HepG2 (cell line): ENCODE measurements around the gene GTF2H4. TPM values are rescaled to one million over a fixed set of nuclear protein-coding genes. Genes with fewer than 3 reads are reported as not detected.

ENCODE experiments used
- FOXK1 ChIP-seq: sonication (generic); formaldehyde crosslinking; IDR thresholded peaks from 2 replicates; pipeline ENCODE4 v1.4.0; 2020; ENCODE audit warnings: low read depth, missing genetic modification reagents, borderline replicate concordance
- FOXM1 ChIP-seq: sonication (generic); formaldehyde crosslinking; IDR thresholded peaks from 2 replicates; pipeline ENCODE4 v1.5.0; 2020; ENCODE audit warnings: missing genetic modification reagents
- JUN ChIP-seq: sonication (generic); formaldehyde crosslinking; IDR thresholded peaks from 2 replicates; pipeline ENCODE4 v1.4.0; 2020; ENCODE audit warnings: mild to moderate bottlenecking, missing genetic modification reagents
- KDM2A ChIP-seq: sonication (generic); formaldehyde crosslinking; IDR thresholded peaks from 2 replicates; pipeline ENCODE4 v1.4.0; 2020; ENCODE audit warnings: low read depth, missing genetic modification reagents, borderline replicate concordance
- KDM5A ChIP-seq: fragments of 200-600 bp; sonication (generic); IDR thresholded peaks from 2 replicates; pipeline ENCODE4 v1.7.0; 2018; ENCODE audit warnings: antibody characterized with exemption, mild to moderate bottlenecking, low read length, borderline replicate concordance
- RFX5 ChIP-seq: IDR thresholded peaks from 2 replicates; pipeline ENCODE4 v1.6.1; 2011; ENCODE audit warnings: low read depth, low read length, improper control_type of control experiment
- RFXAP ChIP-seq: sonication (generic); formaldehyde crosslinking; IDR thresholded peaks from 2 replicates; pipeline ENCODE4 v1.4.0; 2020; ENCODE audit warnings: missing genetic modification reagents, borderline replicate concordance
- SIN3A ChIP-seq: IDR thresholded peaks from 2 replicates; pipeline ENCODE4 v1.6.1; 2011; ENCODE audit warnings: low read depth, mild to moderate bottlenecking, control low read depth, low read length, borderline replicate concordance
- TOPORS ChIP-seq: sonication (generic); formaldehyde crosslinking; IDR thresholded peaks from 2 replicates; pipeline ENCODE4 v1.8.0; 2023; ENCODE audit warnings: mild to moderate bottlenecking, missing genetic modification reagents
- U2AF1 ChIP-seq: fragments of 200-400 bp; formaldehyde crosslinking; optimal IDR thresholded peaks from 2 replicates; pipeline ENCODE3; 2017; ENCODE audit warnings: mild to moderate bottlenecking, low read depth, low read length
- ZBTB1 ChIP-seq: sonication (generic); formaldehyde crosslinking; IDR thresholded peaks from 2 replicates; pipeline ENCODE4 v1.4.0; 2020; ENCODE audit warnings: missing genetic modification reagents, borderline replicate concordance
- ZMAT3 ChIP-seq: sonication (generic); formaldehyde crosslinking; conservative IDR thresholded peaks from 2 replicates; pipeline ENCODE4 v1.7.0; 2021; ENCODE audit warnings: missing genetic modification reagents
- ZNF296 ChIP-seq: sonication (generic); formaldehyde crosslinking; conservative IDR thresholded peaks from 2 replicates; pipeline ENCODE4 v1.5.0; 2020; ENCODE audit warnings: mild to moderate bottlenecking, missing genetic modification reagents
- ZNF432 ChIP-seq: sonication (generic); formaldehyde crosslinking; IDR thresholded peaks from 2 replicates; pipeline ENCODE4 v1.5.0; 2020; ENCODE audit warnings: missing genetic modification reagents, mild to moderate bottlenecking, borderline replicate concordance
- ZNF724P ChIP-seq: sonication (generic); formaldehyde crosslinking; IDR thresholded peaks from 2 replicates; pipeline ENCODE4 v1.8.0; 2022; ENCODE audit warnings: missing genetic modification reagents, borderline replicate concordance
- ZSCAN29 ChIP-seq: sonication (generic); formaldehyde crosslinking; conservative IDR thresholded peaks from 2 replicates; pipeline ENCODE4 v1.4.0; 2020; ENCODE audit warnings: mild to moderate bottlenecking, missing genetic modification reagents
- polyA plus RNA-seq, 8 experiments: library from polyadenylated mRNA; depleted of rRNA in 3 of 8; stranded (reverse) in 7 of 8; unstranded in 1 of 8; fragments of >200 nt; fragmentation: Illumina TruSeq in 4 of 8; extraction: Trizol in 4 of 8; gene quantifications; 2 replicates each; pipeline versions ENCODE4 v1.2.1 to v1.2.3, GENCODE V29; 2011 to 2016; ENCODE audit warnings: low read depth in 4 of 8, missing spikeins in 1 of 8, mixed read lengths in 1 of 8; ENCODE audit not compliant: insufficient read depth in 1 of 8
- total RNA-seq, 5 experiments: library from RNA; depleted of rRNA; stranded (reverse); fragments of >200 nt; fragmentation: Illumina TruSeq; extraction: Trizol; gene quantifications; 2 replicates each; pipeline ENCODE4 v1.2.3, GENCODE V29; 2016; ENCODE audit warnings: low read depth in 1 of 5
- TF ChIP-seq, protein P1 (sequence below): sonication (generic); formaldehyde crosslinking; IDR thresholded peaks from 2 replicates; pipeline ENCODE4 v1.5.0; 2020; ENCODE audit warnings: missing genetic modification reagents, mild to moderate bottlenecking, borderline replicate concordance
- TF ChIP-seq, protein P2 (sequence below): sonication (generic); formaldehyde crosslinking; IDR thresholded peaks from 2 replicates; pipeline ENCODE4 v1.4.0; 2020; ENCODE audit warnings: missing genetic modification reagents
- TF ChIP-seq, protein P3 (sequence below): sonication (generic); formaldehyde crosslinking; IDR thresholded peaks from 2 replicates; pipeline ENCODE4 v1.4.0; 2020; ENCODE audit warnings: missing genetic modification reagents, borderline replicate concordance

GTF2H4 gene
- total and polyA plus RNA-seq, 2 of the 13 experiments (the other 11 are each of a cell fraction or from before 2014, with no cell fraction given): 15.9 to 49.3 TPM

DNA sequence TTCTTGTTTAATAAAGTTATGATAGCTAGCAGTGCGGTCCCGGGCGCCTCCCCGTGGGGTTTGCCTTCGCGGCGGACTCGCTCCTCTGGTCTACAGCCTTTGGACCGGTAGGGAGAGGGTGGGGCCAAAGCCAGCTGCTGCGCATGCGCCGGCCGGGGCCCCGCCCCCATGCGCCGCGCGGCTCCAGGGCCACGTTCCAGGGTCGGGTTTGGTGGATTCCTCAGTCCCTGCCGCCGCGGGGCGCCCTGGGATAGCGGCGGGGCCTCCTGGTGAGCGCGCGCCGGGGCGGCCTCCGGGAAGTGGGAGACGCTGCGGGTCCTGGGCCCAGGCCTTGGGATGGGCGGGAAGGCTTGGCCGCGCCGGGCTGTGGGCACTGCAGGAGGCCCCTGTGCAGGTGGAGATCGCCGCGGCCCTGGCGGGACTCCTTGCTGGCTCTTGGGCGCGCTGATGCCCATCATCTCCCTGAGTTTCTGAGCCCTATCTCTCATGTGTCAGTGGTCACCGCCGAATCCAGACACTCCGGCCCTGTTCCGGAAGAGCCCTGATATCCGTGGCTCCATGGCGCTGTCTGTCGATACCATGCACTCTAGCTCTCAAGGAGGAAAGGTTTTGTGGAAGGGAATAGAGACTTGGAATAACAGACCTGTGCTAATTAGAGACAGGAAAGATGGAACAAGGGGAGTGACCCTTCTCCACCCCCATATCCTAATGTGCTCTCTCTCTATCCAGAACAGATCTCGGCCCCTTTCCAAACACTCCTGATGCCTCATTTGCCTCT is 6.3 kb downstream of the GTF2H4 start, which contains the start of gene VARS2 (continued):
- TF ChIP-seq ZMAT3 (peak; percentile 96), ZSCAN29 (CRISPR knock-in tag) (peak; percentile 89), SIN3A (0 out of 2 replicates have a peak, but pooled peaks have one; percentile 70), TOPORS (peak; percentile 98), FOXM1 (CRISPR knock-in tag) (no peak), ZNF432 (no peak), RFXAP (CRISPR knock-in tag) (peak; percentile 63), KDM2A (CRISPR knock-in tag) (peak; percentile 100), ZBTB1 (peak; percentile 78; the same call in 1 of the 2 replicates), U2AF1 (peak; percentile 51), RFX5 (no peak), KDM5A (no peak; the same call in 1 of the 2 replicates), FOXK1 (CRISPR knock-in tag) (peak; percentile 57; the same call in 1 of the 2 replicates), ZNF724P (no peak; the same call in 1 of the 2 replicates), JUN (CRISPR knock-in tag) (peak; percentile 79), ZNF296 (CRISPR knock-in tag) (peak; percentile 80)
- TF ChIP-seq, protein P1, sequence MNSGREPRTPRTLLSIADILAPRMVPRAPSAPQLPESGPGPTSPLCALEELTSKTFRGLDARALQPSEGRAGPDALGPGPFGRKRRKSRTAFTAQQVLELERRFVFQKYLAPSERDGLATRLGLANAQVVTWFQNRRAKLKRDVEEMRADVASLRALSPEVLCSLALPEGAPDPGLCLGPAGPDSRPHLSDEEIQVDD (CRISPR knock-in tag): peak; percentile 36; the same call in 1 of the 2 replicates
- TF ChIP-seq, protein P2, sequence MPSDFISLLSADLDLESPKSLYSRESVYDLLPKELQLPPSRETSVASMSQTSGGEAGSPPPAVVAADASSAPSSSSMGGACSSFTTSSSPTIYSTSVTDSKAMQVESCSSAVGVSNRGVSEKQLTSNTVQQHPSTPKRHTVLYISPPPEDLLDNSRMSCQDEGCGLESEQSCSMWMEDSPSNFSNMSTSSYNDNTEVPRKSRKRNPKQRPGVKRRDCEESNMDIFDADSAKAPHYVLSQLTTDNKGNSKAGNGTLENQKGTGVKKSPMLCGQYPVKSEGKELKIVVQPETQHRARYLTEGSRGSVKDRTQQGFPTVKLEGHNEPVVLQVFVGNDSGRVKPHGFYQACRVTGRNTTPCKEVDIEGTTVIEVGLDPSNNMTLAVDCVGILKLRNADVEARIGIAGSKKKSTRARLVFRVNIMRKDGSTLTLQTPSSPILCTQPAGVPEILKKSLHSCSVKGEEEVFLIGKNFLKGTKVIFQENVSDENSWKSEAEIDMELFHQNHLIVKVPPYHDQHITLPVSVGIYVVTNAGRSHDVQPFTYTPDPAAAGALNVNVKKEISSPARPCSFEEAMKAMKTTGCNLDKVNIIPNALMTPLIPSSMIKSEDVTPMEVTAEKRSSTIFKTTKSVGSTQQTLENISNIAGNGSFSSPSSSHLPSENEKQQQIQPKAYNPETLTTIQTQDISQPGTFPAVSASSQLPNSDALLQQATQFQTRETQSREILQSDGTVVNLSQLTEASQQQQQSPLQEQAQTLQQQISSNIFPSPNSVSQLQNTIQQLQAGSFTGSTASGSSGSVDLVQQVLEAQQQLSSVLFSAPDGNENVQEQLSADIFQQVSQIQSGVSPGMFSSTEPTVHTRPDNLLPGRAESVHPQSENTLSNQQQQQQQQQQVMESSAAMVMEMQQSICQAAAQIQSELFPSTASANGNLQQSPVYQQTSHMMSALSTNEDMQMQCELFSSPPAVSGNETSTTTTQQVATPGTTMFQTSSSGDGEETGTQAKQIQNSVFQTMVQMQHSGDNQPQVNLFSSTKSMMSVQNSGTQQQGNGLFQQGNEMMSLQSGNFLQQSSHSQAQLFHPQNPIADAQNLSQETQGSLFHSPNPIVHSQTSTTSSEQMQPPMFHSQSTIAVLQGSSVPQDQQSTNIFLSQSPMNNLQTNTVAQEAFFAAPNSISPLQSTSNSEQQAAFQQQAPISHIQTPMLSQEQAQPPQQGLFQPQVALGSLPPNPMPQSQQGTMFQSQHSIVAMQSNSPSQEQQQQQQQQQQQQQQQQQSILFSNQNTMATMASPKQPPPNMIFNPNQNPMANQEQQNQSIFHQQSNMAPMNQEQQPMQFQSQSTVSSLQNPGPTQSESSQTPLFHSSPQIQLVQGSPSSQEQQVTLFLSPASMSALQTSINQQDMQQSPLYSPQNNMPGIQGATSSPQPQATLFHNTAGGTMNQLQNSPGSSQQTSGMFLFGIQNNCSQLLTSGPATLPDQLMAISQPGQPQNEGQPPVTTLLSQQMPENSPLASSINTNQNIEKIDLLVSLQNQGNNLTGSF: peak; percentile 92
- TF ChIP-seq, protein P3, sequence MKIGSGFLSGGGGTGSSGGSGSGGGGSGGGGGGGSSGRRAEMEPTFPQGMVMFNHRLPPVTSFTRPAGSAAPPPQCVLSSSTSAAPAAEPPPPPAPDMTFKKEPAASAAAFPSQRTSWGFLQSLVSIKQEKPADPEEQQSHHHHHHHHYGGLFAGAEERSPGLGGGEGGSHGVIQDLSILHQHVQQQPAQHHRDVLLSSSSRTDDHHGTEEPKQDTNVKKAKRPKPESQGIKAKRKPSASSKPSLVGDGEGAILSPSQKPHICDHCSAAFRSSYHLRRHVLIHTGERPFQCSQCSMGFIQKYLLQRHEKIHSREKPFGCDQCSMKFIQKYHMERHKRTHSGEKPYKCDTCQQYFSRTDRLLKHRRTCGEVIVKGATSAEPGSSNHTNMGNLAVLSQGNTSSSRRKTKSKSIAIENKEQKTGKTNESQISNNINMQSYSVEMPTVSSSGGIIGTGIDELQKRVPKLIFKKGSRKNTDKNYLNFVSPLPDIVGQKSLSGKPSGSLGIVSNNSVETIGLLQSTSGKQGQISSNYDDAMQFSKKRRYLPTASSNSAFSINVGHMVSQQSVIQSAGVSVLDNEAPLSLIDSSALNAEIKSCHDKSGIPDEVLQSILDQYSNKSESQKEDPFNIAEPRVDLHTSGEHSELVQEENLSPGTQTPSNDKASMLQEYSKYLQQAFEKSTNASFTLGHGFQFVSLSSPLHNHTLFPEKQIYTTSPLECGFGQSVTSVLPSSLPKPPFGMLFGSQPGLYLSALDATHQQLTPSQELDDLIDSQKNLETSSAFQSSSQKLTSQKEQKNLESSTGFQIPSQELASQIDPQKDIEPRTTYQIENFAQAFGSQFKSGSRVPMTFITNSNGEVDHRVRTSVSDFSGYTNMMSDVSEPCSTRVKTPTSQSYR (CRISPR knock-in tag): peak; percentile 74; the same call in 1 of the 2 replicates
